ENCODE data around the gene AOC3. TPM values are rescaled to one million over a fixed set of nuclear protein-coding genes. Genes with fewer than 3 reads are reported as not detected.
"Not testable (repeated sequence)": the region's sequence is repeated elsewhere in the genome, so short reads cannot be mapped to it uniquely, and the experiment has no call there.

The AOC3 gene
- total RNA-seq, 4 donors from 2014 or later, result 48.3 to 196 (median 108) TPM

- peaks cover 0 to 52% (median 27%) of the 10 kb centered on the region in 3 donors for H3K4me1 ChIP-seq
- no peak overlapping the region for H3K4me3 ChIP-seq
- no peak for ATAC-seq
- no peaks in the 10 kb centered on the region for H3K27me3 ChIP-seq
- H3K36me3 ChIP-seq, result no peaks in the 10 kb centered on the region
- H3K9me3 ChIP-seq, result no peaks in the 10 kb centered on the region
- TF ChIP-seq POLR2A (IDR thresholded peaks at IDR 0.05) (no peak), POLR2AphosphoS5 (IDR thresholded peaks at IDR 0.05) (no peak), CTCF (IDR thresholded peaks at IDR 0.05) (no peak), EP300 (IDR thresholded peaks at IDR 0.05) (no peak)
- WGBS, 2 donors (ENCODE audit: low coverage in 1 of 2), result 79 to 81% methylated on average over 5 to 12 of the region's 12 CpGs
- peak overlapping the region in 3 of 4 donors; percentile 31 to 80 (median 64) for H3K27ac ChIP-seq
These were observed 43.5 kb downstream of the AOC3 start for GRCh38 chr17:42894283-42895184.

- H3K4me3 ChIP-seq, result no peak overlapping the region
- TF ChIP-seq POLR2A (IDR thresholded peaks at IDR 0.05) (no peak), POLR2AphosphoS5 (IDR thresholded peaks at IDR 0.05) (peak; percentile 70)
- WGBS, 2 donors (ENCODE audit: low coverage in 1 of 2), result 0 to 7% methylated on average over 2 of the region's 2 CpGs
- ATAC-seq, result peak; percentile 82
- H3K27me3 ChIP-seq, result no peaks in the 10 kb centered on the region
- peak overlapping the region in 3 of 4 donors; percentile 20 to 43 (median 31) for H3K27ac ChIP-seq
- H3K36me3 ChIP-seq, result no peaks in the 10 kb centered on the region
- peaks cover 0 to 52% (median 27%) of the 10 kb centered on the region in 3 donors for H3K4me1 ChIP-seq
- H3K9me3 ChIP-seq, result no peaks in the 10 kb centered on the region
These were observed 44.2 kb downstream of the AOC3 start for GRCh38 chr17:42895185-42895555.

DNA sequence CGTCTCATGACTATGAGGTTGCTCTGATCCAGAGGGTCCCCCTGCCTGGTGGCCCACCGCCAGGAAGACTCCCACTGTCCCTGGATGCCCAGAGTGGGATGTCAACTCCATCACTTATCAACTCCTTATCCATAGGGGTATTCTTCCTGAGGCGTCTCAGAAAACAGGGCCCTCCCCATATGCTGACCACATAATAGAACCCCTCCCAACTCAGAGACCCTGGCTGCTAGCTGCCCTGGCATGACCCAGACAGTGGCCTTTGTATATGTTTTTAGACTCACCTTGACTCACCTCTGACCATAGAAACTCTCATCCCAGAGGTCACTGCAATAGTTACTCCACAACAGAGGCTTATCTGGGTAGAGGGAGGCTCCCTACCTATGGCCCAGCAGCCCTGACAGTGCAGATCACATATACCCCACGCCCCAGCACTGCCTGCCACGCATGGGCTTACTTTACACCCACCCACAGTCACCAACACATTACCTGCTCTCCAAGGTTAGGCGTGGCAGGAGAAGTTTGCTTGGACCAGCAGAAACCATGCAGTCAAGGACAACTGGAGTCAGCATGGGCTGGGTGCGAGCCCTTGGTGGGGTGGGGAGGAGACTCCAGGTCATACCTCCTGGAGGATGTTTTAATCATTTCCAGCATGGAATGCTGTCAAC is 47.3 kb downstream of the AOC3 start:
- no peaks in the 10 kb centered on the region for H3K27me3 ChIP-seq
- H3K27ac ChIP-seq, result no peak overlapping the region
- H3K4me3 ChIP-seq, result no peak overlapping the region
- no peak for ATAC-seq
- TF ChIP-seq EP300 (IDR thresholded peaks at IDR 0.05) (no peak), POLR2AphosphoS5 (IDR thresholded peaks at IDR 0.05) (no peak), POLR2A (IDR thresholded peaks at IDR 0.05) (no peak), CTCF (IDR thresholded peaks at IDR 0.05) (no peak)
- no peaks in the 10 kb centered on the region for H3K9me3 ChIP-seq
- no peaks in the 10 kb centered on the region for H3K36me3 ChIP-seq
- WGBS, 2 donors (ENCODE audit: low coverage in 1 of 2), result 80% methylated on average over 1 of the region's 7 CpGs; no CpG with 5 or more reads in 1 of the 2 donors
- H3K4me1 ChIP-seq, result peaks cover 0 to 25% (median 12%) of the 10 kb centered on the region in 3 donors

GRCh38 chr17:42899981-42900380 is 49.0 kb downstream of the AOC3 start:
- H3K4me1 ChIP-seq, H3K4me3 ChIP-seq, ATAC-seq, H3K27ac ChIP-seq, H3K36me3 ChIP-seq, H3K27me3 ChIP-seq, H3K9me3 ChIP-seq: not testable (repeated sequence)
- WGBS, 2 donors (ENCODE audit: low coverage in 1 of 2), result 88% methylated on average over 2 to 3 of the region's 3 CpGs

DNA sequence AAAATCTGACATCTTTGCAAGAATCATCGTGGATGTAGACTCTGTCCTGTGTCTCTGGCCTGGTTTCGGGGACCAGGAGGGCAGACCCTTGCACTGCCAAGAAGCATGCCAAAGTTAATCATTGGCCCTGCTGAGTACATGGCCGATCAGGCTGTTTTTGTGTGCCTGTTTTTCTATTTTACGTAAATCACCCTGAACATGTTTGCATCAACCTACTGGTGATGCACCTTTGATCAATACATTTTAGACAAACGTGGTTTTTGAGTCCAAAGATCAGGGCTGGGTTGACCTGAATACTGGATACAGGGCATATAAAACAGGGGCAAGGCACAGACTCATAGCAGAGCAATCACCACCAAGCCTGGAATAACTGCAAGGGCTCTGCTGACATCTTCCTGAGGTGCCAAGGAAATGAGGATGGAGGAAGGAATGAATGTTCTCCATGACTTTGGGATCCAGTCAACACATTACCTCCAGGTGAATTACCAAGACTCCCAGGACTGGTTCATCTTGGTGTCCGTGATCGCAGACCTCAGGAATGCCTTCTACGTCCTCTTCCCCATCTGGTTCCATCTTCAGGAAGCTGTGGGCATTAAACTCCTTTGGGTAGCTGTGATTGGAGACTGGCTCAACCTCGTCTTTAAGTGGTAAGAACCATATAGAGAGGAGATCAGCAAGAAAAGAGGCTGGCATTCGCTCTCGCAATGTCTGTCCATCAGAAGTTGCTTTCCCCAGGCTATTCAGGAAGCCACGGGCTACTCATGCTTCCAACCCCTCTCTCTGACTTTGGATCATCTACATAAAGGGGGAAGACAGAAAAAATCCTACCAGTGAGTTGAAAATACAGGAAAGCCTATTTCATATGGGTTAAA is 49.7 kb downstream of the AOC3 start, which contains the start of gene G6PC1:
Gene G6PC1, plus strand, starts transcription at position 340 of the 872 bp plus-strand sequence. Its CDS starts 78 bp downstream, at position 418.
- no peaks in the 10 kb centered on the region for H3K36me3 ChIP-seq
- peaks cover 0 to 1% (median 0%) of the 10 kb centered on the region in 3 donors for H3K4me1 ChIP-seq
- H3K9me3 ChIP-seq, result no peaks in the 10 kb centered on the region
- no peak for TF ChIP-seq POLR2A (IDR thresholded peaks at IDR 0.05)
- no peak for TF ChIP-seq CTCF (IDR thresholded peaks at IDR 0.05)
- no peak for TF ChIP-seq POLR2AphosphoS5 (IDR thresholded peaks at IDR 0.05)
- no peak for TF ChIP-seq EP300 (IDR thresholded peaks at IDR 0.05)
- 79 to 86% methylated on average over 6 to 11 of the region's 12 CpGs for WGBS, 2 donors (ENCODE audit: low coverage in 1 of 2)
- H3K27me3 ChIP-seq, result no peaks in the 10 kb centered on the region
- no peak within 1 kb of the TSS for H3K4me3 ChIP-seq
- no peak within 1 kb of the TSS for H3K27ac ChIP-seq
- ATAC-seq, result no peak

Measured in gastroesophageal sphincter (tissue), 4 donors.